ENCODE measurements around the gene KLF18. TPM values are rescaled to one million over a fixed set of nuclear protein-coding genes. Genes with fewer than 3 reads are reported as not detected.

Gene KLF18
- total and polyA plus RNA-seq, 2 experiments from 2014 or later: not detected

- Histone ChIP-seq H2AFZ (no peak overlapping the region), H3K27ac (no peak overlapping the region), H3K4me3 (no peak overlapping the region), H3K79me2 (no peaks in the 10 kb centered on the region), H3K36me3 (replicated peaks; ENCODE audit: insufficient read depth, low read depth) (no peaks in the 10 kb centered on the region), H3K9me3 (ENCODE audit: low read depth) (no peaks in the 10 kb centered on the region), H3K4me2 (no peak overlapping the region), H3K9me2 (replicated peaks; ENCODE audit: insufficient read depth) (no peaks in the 10 kb centered on the region), H3K4me1 (ENCODE audit: insufficient read depth) (no peaks in the 10 kb centered on the region), H4K20me1 (ENCODE audit: insufficient read depth, poor library complexity, severe bottlenecking) (no peaks in the 10 kb centered on the region), H3K27me3 (peaks cover 12% of the 10 kb centered on the region)
- no peak for DNase-seq (ENCODE audit: low spot score)
- WGBS (ENCODE audit: low lambda C conversion rate, missing lambda C conversion rate): 90% methylated on average over 5 of the region's 5 CpGs
- TF ChIP-seq, protein P1, sequence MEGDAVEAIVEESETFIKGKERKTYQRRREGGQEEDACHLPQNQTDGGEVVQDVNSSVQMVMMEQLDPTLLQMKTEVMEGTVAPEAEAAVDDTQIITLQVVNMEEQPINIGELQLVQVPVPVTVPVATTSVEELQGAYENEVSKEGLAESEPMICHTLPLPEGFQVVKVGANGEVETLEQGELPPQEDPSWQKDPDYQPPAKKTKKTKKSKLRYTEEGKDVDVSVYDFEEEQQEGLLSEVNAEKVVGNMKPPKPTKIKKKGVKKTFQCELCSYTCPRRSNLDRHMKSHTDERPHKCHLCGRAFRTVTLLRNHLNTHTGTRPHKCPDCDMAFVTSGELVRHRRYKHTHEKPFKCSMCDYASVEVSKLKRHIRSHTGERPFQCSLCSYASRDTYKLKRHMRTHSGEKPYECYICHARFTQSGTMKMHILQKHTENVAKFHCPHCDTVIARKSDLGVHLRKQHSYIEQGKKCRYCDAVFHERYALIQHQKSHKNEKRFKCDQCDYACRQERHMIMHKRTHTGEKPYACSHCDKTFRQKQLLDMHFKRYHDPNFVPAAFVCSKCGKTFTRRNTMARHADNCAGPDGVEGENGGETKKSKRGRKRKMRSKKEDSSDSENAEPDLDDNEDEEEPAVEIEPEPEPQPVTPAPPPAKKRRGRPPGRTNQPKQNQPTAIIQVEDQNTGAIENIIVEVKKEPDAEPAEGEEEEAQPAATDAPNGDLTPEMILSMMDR (IDR thresholded peaks at IDR 0.05; ENCODE audit: poor library complexity): no peak
- no peak for TF ChIP-seq EZH2 (IDR thresholded peaks at IDR 0.05; ENCODE audit: borderline replicate concordance)
- no peak for TF ChIP-seq EZH2phosphoT487 (IDR thresholded peaks at IDR 0.05; ENCODE audit: low read depth, severe bottlenecking, unreplicated experiment)
Observed at GRCh38 chr1:44110916-44111315, 30.5 kb downstream of the KLF18 start.

DNA sequence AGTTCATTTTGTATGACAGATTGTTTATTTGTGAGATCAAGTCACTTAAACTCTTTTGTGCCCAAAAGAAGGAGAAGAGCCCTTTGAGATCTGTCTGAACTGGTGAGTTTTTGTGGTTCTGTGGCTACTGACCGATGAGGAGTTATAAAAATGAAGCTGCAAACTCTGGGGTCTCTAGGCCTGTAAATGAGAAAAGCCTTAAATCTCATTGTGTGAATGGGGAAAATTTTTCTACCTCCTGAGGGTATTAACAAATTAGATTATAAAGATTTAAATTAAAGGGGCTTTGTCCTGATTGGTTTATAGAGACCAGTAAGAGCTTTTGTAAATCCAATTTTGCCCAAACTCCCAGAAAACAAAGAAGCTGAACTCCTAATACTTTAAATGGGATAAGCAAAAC is 32.5 kb downstream of the KLF18 start:
- WGBS (ENCODE audit: low lambda C conversion rate, missing lambda C conversion rate): 85% methylated on average over 1 of the region's 1 CpG
- Histone ChIP-seq H3K4me1 (ENCODE audit: insufficient read depth) (no peaks in the 10 kb centered on the region), H3K27ac (no peak overlapping the region), H3K4me3 (no peak overlapping the region), H3K4me2 (no peak overlapping the region), H4K20me1 (ENCODE audit: insufficient read depth, poor library complexity, severe bottlenecking) (no peaks in the 10 kb centered on the region), H3K9me3 (ENCODE audit: low read depth) (no peaks in the 10 kb centered on the region), H3K79me2 (no peaks in the 10 kb centered on the region), H3K36me3 (replicated peaks; ENCODE audit: insufficient read depth, low read depth) (no peaks in the 10 kb centered on the region), H2AFZ (no peak overlapping the region), H3K27me3 (peaks cover 12% of the 10 kb centered on the region), H3K9me2 (replicated peaks; ENCODE audit: insufficient read depth) (no peaks in the 10 kb centered on the region)
- no peak for DNase-seq (ENCODE audit: low spot score)
- TF ChIP-seq, protein P1 (IDR thresholded peaks at IDR 0.05; ENCODE audit: poor library complexity): no peak
- TF ChIP-seq EZH2phosphoT487 (IDR thresholded peaks at IDR 0.05; ENCODE audit: low read depth, severe bottlenecking, unreplicated experiment): no peak
- TF ChIP-seq EZH2 (IDR thresholded peaks at IDR 0.05; ENCODE audit: borderline replicate concordance): no peak

DNA sequence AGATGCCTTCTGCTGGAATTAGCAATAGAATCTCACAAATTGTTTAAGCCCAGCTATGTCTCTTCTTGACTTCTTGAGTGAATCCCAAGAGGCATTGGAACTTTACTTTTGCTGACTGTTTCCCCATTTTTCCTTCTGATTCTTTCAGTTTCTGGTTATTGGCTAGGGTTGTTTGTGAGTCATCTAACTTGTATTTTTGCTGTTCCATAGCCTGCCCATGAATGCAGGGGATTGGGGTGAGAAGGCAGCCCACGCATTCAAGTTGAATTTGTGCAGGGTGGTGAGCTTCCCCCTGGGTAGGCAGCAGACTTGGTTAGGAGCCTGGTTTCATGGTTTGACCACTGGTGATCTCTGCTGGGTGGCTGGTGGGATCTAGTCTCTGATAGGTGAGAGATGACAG is 33.2 kb downstream of the KLF18 start:
- H3K4me3 ChIP-seq: no peak overlapping the region
- H3K27me3 ChIP-seq: peaks cover 11% of the 10 kb centered on the region
- no peak for DNase-seq (ENCODE audit: low spot score)
- H3K4me2 ChIP-seq: no peak overlapping the region
- no peaks in the 10 kb centered on the region for H3K9me3 ChIP-seq (ENCODE audit: low read depth)
- no peaks in the 10 kb centered on the region for H3K79me2 ChIP-seq
- no peak overlapping the region for H2AFZ ChIP-seq
- H3K9me2 ChIP-seq (replicated peaks; ENCODE audit: insufficient read depth): no peaks in the 10 kb centered on the region
- H3K27ac ChIP-seq: no peak overlapping the region
- WGBS (ENCODE audit: low lambda C conversion rate, missing lambda C conversion rate): 88% methylated on average over 1 of the region's 1 CpG
- H4K20me1 ChIP-seq (ENCODE audit: insufficient read depth, poor library complexity, severe bottlenecking): no peaks in the 10 kb centered on the region
- no peaks in the 10 kb centered on the region for H3K36me3 ChIP-seq (replicated peaks; ENCODE audit: insufficient read depth, low read depth)
- H3K4me1 ChIP-seq (ENCODE audit: insufficient read depth): no peaks in the 10 kb centered on the region
- TF ChIP-seq, protein P1 (IDR thresholded peaks at IDR 0.05; ENCODE audit: poor library complexity): no peak
- TF ChIP-seq EZH2 (IDR thresholded peaks at IDR 0.05; ENCODE audit: borderline replicate concordance) (no peak), EZH2phosphoT487 (IDR thresholded peaks at IDR 0.05; ENCODE audit: low read depth, severe bottlenecking, unreplicated experiment) (no peak)

- Histone ChIP-seq H3K9me2 (replicated peaks; ENCODE audit: insufficient read depth) (no peaks in the 10 kb centered on the region), H3K27me3 (peaks cover 9% of the 10 kb centered on the region), H3K9me3 (ENCODE audit: low read depth) (no peaks in the 10 kb centered on the region), H3K4me2 (no peak overlapping the region), H4K20me1 (ENCODE audit: insufficient read depth, poor library complexity, severe bottlenecking) (no peaks in the 10 kb centered on the region), H3K4me3 (no peak overlapping the region), H3K4me1 (ENCODE audit: insufficient read depth) (no peaks in the 10 kb centered on the region), H2AFZ (no peak overlapping the region), H3K36me3 (replicated peaks; ENCODE audit: insufficient read depth, low read depth) (no peaks in the 10 kb centered on the region), H3K79me2 (no peaks in the 10 kb centered on the region), H3K27ac (no peak overlapping the region)
- TF ChIP-seq EZH2phosphoT487 (IDR thresholded peaks at IDR 0.05; ENCODE audit: low read depth, severe bottlenecking, unreplicated experiment): no peak
- TF ChIP-seq, protein P1 (IDR thresholded peaks at IDR 0.05; ENCODE audit: poor library complexity): no peak
- no peak for TF ChIP-seq EZH2 (IDR thresholded peaks at IDR 0.05; ENCODE audit: borderline replicate concordance)
- WGBS (ENCODE audit: low lambda C conversion rate, missing lambda C conversion rate): 94% methylated on average over 3 of the region's 3 CpGs
- DNase-seq (ENCODE audit: low spot score): no peak
Observed at GRCh38 chr1:44105810-44106209, 35.6 kb downstream of the KLF18 start.
